Transverse colon (tissue), 4 donors: ENCODE results near the gene GNPNAT1. TPM values are rescaled to one million over a fixed set of nuclear protein-coding genes. Genes with fewer than 3 reads are reported as not detected.

Source experiments
- DNase-seq: peaks from one replicate; pipeline ENCODE4 v3.0.0-alpha.2; 2019
- H3K27ac ChIP-seq, 4 donors: fragments of 200-600 bp; sonication (generic); 2 replicates each; pipeline ENCODE4 v1.5.1; 2016 to 2018; ENCODE audit warnings: inconsistent platforms in 4 of 4
- H3K27me3 ChIP-seq: fragments of 200-600 bp; sonication (generic); 2 replicates; pipeline ENCODE4 v1.5.1; 2017; ENCODE audit warnings: inconsistent platforms
- H3K36me3 ChIP-seq, 4 donors: fragments of 200-600 bp; sonication (generic); 2 replicates each; pipeline ENCODE4 v1.5.1; 2017 to 2019; ENCODE audit warnings: inconsistent platforms in 4 of 4
- H3K4me1 ChIP-seq, 4 donors: fragments of 200-600 bp; sonication (generic); 2 replicates each; pipeline ENCODE4 v1.5.1; 2017 to 2020; ENCODE audit warnings: inconsistent platforms in 4 of 4
- H3K4me3 ChIP-seq, 4 donors: fragments of 200-600 bp; sonication (generic); 1 replicate in 1 of 4; 2 replicates in 3 of 4; pipeline versions ENCODE4 v1.5.1 to v1.6.1; 2017 to 2019; ENCODE audit warnings: inconsistent platforms in 4 of 4
- H3K9me3 ChIP-seq, 2 donors: fragments of 200-600 bp; sonication (generic); 2 replicates each; pipeline ENCODE4 v1.5.1; 2017 to 2019; ENCODE audit warnings: inconsistent platforms in 2 of 2
- EP300 ChIP-seq: sonication (generic); formaldehyde crosslinking; IDR thresholded peaks from one replicate; pipeline ENCODE4 v1.6.1; 2017; ENCODE audit warnings: antibody characterized with exemption, low read depth
- POLR2A ChIP-seq: fragments of 450-650 bp; IDR thresholded peaks from one replicate; pipeline ENCODE4 v1.6.1; 2016; ENCODE audit warnings: antibody characterized with exemption, mild to moderate bottlenecking, moderate library complexity
- POLR2AphosphoS5 ChIP-seq, 3 donors: sonication (generic); formaldehyde crosslinking; IDR thresholded peaks; one replicate each; pipeline ENCODE4 v1.6.1; 2016; ENCODE audit warnings: antibody characterized with exemption in 3 of 3
- WGBS, 2 donors: methylation state at CpG; one replicate each; pipeline ENCODE4 v1.1.5; 2018; ENCODE audit warnings: low coverage in 1 of 2; 5-methylcytosine and 5-hydroxymethylcytosine counted together
- in situ Hi-C, 4 donors: fragments of 200-750 bp; cut with MboI; loops; one replicate each; pipeline versions ENCODE4 v1.15.0 to v1.15.1; 2017; ENCODE audit warnings: low sequenced_read_pairs in 3 of 4, low pct_ligation_motif_present in 1 of 4, low pct_unique_long_range_greater_than_20kb in 1 of 4
- intact Hi-C: fragments of 100-400 bp; cut with DNase I; formaldehyde crosslinking; loops from one replicate; pipeline ENCODE4 v1.15.1; 2023; ENCODE audit warnings: low total_unique reads
- total RNA-seq, 4 donors: library from RNA; depleted of rRNA; stranded (reverse); fragments of >200 nt; gene quantifications; one replicate each; pipeline ENCODE4 v1.1.0, GENCODE V29; 2016
- TF ChIP-seq, protein P1 (sequence below), 5 experiments: fragments of 200-600 bp in 3 of 5; fragments of 450-650 bp in 2 of 5; sonication (generic) in 3 of 5; IDR thresholded peaks; 1 replicate in 2 of 5; 2 replicates in 3 of 5; pipeline ENCODE4 v1.5.1; 2016 to 2017; ENCODE audit warnings: antibody characterized with exemption in 5 of 5, inconsistent platforms in 3 of 5, mild to moderate bottlenecking in 2 of 5, moderate library complexity in 1 of 5

Gene GNPNAT1
- total RNA-seq, 4 donors from 2014 or later: 7.5 to 17.1 (median 12.7) TPM

DNA sequence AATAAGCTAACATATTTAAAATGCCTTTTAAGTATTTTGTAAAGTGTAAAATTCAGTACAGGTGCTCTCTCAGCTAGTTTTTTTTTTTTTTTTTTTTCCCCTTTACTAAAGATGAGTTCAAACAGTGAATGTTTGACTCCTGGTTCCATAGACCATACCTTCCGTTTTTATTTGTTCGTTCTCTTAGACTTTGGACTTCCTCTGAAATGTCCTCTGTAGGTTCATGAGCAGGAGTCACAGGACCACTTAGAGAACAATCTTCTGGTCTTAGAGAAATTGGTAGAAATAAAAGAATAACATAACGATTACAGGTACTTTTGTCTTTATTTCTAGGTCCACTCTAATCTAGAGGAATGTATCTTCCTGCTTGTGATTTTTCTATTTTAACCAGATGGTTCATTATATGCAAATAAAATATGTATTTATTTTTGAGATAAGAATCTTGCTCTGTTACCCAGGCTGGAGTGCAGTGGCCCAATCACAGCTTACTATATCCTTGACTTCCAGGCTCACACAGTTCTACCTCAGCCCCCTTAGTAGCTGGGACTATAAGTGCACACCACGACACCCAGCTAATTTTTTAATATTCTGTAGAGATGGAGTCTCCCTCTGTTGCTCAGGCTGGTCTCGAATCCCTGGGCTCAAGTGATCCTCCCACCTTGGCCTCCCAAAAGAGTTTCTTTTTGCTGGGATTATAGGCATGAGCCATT lies 35.6 kb downstream of the GNPNAT1 start:
- Histone ChIP-seq H3K4me1 (no peaks in the 10 kb centered on the region), H3K9me3 (no peaks in the 10 kb centered on the region), H3K36me3 (peaks cover 0 to 21% (median 8%) of the 10 kb centered on the region in 4 donors), H3K27me3 (no peaks in the 10 kb centered on the region), H3K4me3 (no peak overlapping the region), H3K27ac (no peak overlapping the region)
- TF ChIP-seq EP300 (no peak), POLR2AphosphoS5 (IDR thresholded peaks at IDR 0.05) (no peak), POLR2A (no peak)
- TF ChIP-seq, protein P1, sequence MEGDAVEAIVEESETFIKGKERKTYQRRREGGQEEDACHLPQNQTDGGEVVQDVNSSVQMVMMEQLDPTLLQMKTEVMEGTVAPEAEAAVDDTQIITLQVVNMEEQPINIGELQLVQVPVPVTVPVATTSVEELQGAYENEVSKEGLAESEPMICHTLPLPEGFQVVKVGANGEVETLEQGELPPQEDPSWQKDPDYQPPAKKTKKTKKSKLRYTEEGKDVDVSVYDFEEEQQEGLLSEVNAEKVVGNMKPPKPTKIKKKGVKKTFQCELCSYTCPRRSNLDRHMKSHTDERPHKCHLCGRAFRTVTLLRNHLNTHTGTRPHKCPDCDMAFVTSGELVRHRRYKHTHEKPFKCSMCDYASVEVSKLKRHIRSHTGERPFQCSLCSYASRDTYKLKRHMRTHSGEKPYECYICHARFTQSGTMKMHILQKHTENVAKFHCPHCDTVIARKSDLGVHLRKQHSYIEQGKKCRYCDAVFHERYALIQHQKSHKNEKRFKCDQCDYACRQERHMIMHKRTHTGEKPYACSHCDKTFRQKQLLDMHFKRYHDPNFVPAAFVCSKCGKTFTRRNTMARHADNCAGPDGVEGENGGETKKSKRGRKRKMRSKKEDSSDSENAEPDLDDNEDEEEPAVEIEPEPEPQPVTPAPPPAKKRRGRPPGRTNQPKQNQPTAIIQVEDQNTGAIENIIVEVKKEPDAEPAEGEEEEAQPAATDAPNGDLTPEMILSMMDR (IDR thresholded peaks at IDR 0.05): no peak
- in situ Hi-C loops (no loop called here), intact Hi-C loops (no loop called here)
- WGBS, 2 donors: 56 to 79% methylated on average over 4 to 5 of the region's 5 CpGs
- no peak for DNase-seq

DNA sequence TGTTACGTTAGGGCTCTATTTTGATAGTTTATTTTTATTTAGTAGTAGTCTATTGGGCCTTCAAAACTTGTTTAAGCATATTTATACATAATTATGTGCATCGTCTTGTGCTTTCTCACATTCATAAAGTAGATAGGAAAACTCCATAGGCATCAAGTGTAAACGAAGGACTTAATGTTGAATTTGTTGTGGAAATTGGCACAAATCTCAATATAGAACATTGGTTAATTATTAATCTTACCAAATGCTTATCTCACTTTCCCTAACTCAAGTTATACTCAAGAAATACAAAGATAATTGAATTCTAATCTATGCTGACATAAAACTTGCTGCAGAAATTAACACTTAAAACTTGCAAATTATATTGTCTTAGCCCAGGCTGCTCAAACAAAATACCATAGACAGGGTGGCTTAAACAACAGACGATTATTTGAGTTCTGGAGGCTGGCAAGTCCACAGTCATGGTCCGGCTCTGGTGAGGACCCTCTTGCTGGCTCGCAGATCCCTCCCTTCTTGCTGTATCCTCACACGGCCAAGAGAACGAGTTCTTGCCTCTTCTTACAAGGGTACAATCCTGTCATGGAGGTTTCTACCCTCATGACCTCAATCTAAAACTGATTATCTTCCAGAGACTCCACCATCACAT lies 42.6 kb downstream of the GNPNAT1 start:
- H3K36me3 ChIP-seq: peaks cover 0 to 6% (median 0%) of the 10 kb centered on the region in 4 donors
- intact Hi-C loops: no loop called here

DNA sequence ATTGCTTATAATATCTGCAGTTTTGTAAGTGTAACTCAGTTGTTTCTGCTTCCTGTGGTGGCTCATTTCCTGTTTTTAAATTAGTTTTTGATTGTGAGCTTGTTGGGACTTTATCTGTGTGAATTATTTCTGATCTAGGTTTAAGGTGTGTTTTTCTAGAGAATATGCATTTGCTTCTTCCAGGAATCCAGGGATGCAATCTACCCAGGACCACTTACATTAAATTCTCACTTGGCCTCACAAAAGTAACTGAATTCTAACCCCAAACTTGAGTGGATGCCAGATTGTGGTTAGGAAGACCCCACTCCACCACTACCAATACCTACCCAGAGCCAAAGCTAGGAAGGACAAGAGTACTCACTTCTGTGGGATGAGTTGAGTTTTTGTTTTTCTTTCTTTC lies 49.5 kb downstream of the GNPNAT1 start:
- no peak overlapping the region for H3K4me3 ChIP-seq

More for the DNA sequence above, 42.6 kb downstream of the GNPNAT1 start:
- H3K27ac ChIP-seq: no peak overlapping the region
- H3K4me3 ChIP-seq: no peak overlapping the region
- no peak for TF ChIP-seq POLR2A
- TF ChIP-seq, protein P1 (IDR thresholded peaks at IDR 0.05): no peak
- no peak for TF ChIP-seq EP300
- TF ChIP-seq POLR2AphosphoS5 (IDR thresholded peaks at IDR 0.05): no peak
- in situ Hi-C loops: no loop called here
- no peak for DNase-seq
- H3K4me1 ChIP-seq: no peaks in the 10 kb centered on the region
- no peaks in the 10 kb centered on the region for H3K9me3 ChIP-seq
- 75 to 76% methylated on average over 6 to 8 of the region's 8 CpGs for WGBS, 2 donors
- H3K27me3 ChIP-seq: no peaks in the 10 kb centered on the region

DNA sequence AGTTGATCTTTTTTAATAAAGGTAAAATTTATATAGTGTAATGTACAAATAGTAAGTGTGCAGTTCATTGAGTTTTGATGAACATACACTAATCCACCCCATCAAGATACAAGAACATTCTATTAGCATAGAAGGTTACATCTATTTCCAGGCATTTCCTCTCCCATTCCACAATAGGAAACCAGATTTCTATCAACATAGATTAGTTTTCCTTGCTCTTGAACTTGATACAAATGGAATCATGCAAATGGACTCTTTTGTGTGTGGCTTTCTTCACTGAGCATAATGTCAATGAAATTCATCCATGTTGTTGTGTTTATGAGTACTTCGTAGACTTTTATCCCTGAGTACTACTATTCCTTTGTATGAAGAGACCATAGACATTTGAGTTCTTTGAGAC lies 50.7 kb downstream of the GNPNAT1 start:
- H3K27me3 ChIP-seq: no peaks in the 10 kb centered on the region
- no peaks in the 10 kb centered on the region for H3K36me3 ChIP-seq
- intact Hi-C loops (no loop called here), in situ Hi-C loops (no loop called here)
- DNase-seq: no peak
- no peaks in the 10 kb centered on the region for H3K9me3 ChIP-seq
- no peak overlapping the region for H3K4me3 ChIP-seq
- H3K4me1 ChIP-seq: peaks cover 0 to 18% (median 0%) of the 10 kb centered on the region in 4 donors
- H3K27ac ChIP-seq: no peak overlapping the region
- TF ChIP-seq EP300 (no peak), POLR2AphosphoS5 (IDR thresholded peaks at IDR 0.05) (no peak), POLR2A (no peak)
- TF ChIP-seq, protein P1 (IDR thresholded peaks at IDR 0.05): no peak
- WGBS, 2 donors: 93 to 100% methylated on average over 1 of the region's 1 CpG

More for the DNA sequence above, 49.5 kb downstream of the GNPNAT1 start:
- Histone ChIP-seq H3K4me1 (peaks cover 0 to 15% (median 0%) of the 10 kb centered on the region in 4 donors), H3K27me3 (no peaks in the 10 kb centered on the region), H3K27ac (peak overlapping the region; percentile 31 to 71 (median 38)), H3K9me3 (no peaks in the 10 kb centered on the region), H3K36me3 (no peaks in the 10 kb centered on the region)
- no peak for DNase-seq
- intact Hi-C loops (no loop called here), in situ Hi-C loops (no loop called here)
- TF ChIP-seq, protein P1 (IDR thresholded peaks at IDR 0.05): no peak
- TF ChIP-seq POLR2A: no peak
